GM21528 (cell line): Measurements from ENCODE around the gene ID3.

ENCODE experiments used
- ATAC-seq: cut with Tn5 transposase; IDR thresholded peaks from one replicate; pipeline ENCODE4 v1.9.1; 2021; ENCODE audit warnings: mild to moderate bottlenecking, moderate library complexity; ENCODE audit not compliant: unreplicated experiment, low FRiP score

Gene ID3

GRCh38 chr1:23559136-23559984 is at the start of gene ID3:
TSS of gene ID3 (minus strand) at chr1:23559501. CDS start at chr1:23559426, 75 bp downstream.
- ATAC-seq, result peak; percentile 64

GRCh38 chr1:23607944-23608343 is 48.6 kb upstream of the ID3 start:
- ATAC-seq, result no peak

GRCh38 chr1:23601968-23602876 is 42.9 kb upstream of the ID3 start:
- no peak for ATAC-seq

GRCh38 chr1:23601135-23601967 is 42.0 kb upstream of the ID3 start:
- no peak for ATAC-seq

GRCh38 chr1:23600283-23600682 is 41.0 kb upstream of the ID3 start:
- no peak for ATAC-seq

- ATAC-seq, result no peak
Measured at GRCh38 chr1:23599125-23599524, 39.8 kb upstream of the ID3 start.

GRCh38 chr1:23598424-23598823 is 39.1 kb upstream of the ID3 start:
- ATAC-seq, result no peak

GRCh38 chr1:23597635-23598388 is 38.5 kb upstream of the ID3 start:
- no peak for ATAC-seq

- no peak for ATAC-seq
Measured at GRCh38 chr1:23596382-23597358, 37.4 kb upstream of the ID3 start.

- ATAC-seq, result no peak
Measured at GRCh38 chr1:23594927-23595353, 35.6 kb upstream of the ID3 start.

GRCh38 chr1:23594149-23594907 is 35.0 kb upstream of the ID3 start:
- ATAC-seq, result no peak

GRCh38 chr1:23593556-23594148 is 34.4 kb upstream of the ID3 start:
- no peak for ATAC-seq

- ATAC-seq, result no peak
Measured at GRCh38 chr1:23593042-23593521, 33.8 kb upstream of the ID3 start.

- ATAC-seq, result no peak
Measured at GRCh38 chr1:23592209-23592892, 33.0 kb upstream of the ID3 start.

- no peak for ATAC-seq
Measured at GRCh38 chr1:23591460-23592208, 32.3 kb upstream of the ID3 start.
